Mucosa of rectum (tissue), 2 donors: ENCODE results near the gene MIF4GD.

Experiments used
- H3K27ac ChIP-seq, 2 donors: one replicate each; pipeline ENCODE4 v1.7.0; 2013; ENCODE audit warnings: inconsistent platforms in 2 of 2, low read depth in 2 of 2, low read length in 2 of 2
- H3K27me3 ChIP-seq, 2 donors: one replicate each; pipeline ENCODE4 v1.7.0; 2013; ENCODE audit warnings: low read length in 2 of 2; ENCODE audit not compliant: control insufficient read depth in 2 of 2, insufficient read depth in 2 of 2
- H3K36me3 ChIP-seq, 2 donors: one replicate each; pipeline ENCODE4 v1.7.0; 2013; ENCODE audit warnings: low read length in 2 of 2; ENCODE audit not compliant: control insufficient read depth in 2 of 2, insufficient read depth in 2 of 2
- H3K4me1 ChIP-seq, 2 donors: one replicate each; pipeline ENCODE4 v1.7.0; 2013; ENCODE audit warnings: low read length in 2 of 2, mild to moderate bottlenecking in 1 of 2; ENCODE audit not compliant: control insufficient read depth in 2 of 2, insufficient read depth in 2 of 2
- H3K4me3 ChIP-seq, 2 donors: one replicate each; pipeline ENCODE4 v1.7.0; 2013; ENCODE audit warnings: low read length in 2 of 2
- H3K9ac ChIP-seq, 2 donors: one replicate each; pipeline ENCODE4 v1.7.0; 2013; ENCODE audit warnings: low read length in 2 of 2, low read depth in 1 of 2, mild to moderate bottlenecking in 1 of 2
- H3K9me3 ChIP-seq, 2 donors: one replicate each; pipeline ENCODE4 v1.7.0; 2013; ENCODE audit warnings: low read length in 2 of 2; ENCODE audit not compliant: control insufficient read depth in 2 of 2
- donor health status: healthy.
- donor health status: Normal muscosa, but diverticular disease.

The MIF4GD gene

GRCh38 chr17:75237100-75238014 is 33.7 kb downstream of the MIF4GD start:
- Histone ChIP-seq H3K4me3 (no peak overlapping the region), H3K9me3 (no peaks in the 10 kb centered on the region), H3K9ac (no peak overlapping the region), H3K27ac (no peak overlapping the region), H3K4me1 (no peaks in the 10 kb centered on the region), H3K36me3 (peaks cover 79 to 81% of the 10 kb centered on the region in 2 donors), H3K27me3 (no peaks in the 10 kb centered on the region)

GRCh38 chr17:75232786-75233185 is 38.2 kb downstream of the MIF4GD start:
- Histone ChIP-seq H3K4me1 (peaks cover 0 to 3% of the 10 kb centered on the region in 2 donors), H3K9ac (no peak overlapping the region), H3K36me3 (peaks cover 74 to 75% of the 10 kb centered on the region in 2 donors), H3K27me3 (no peaks in the 10 kb centered on the region), H3K4me3 (no peak overlapping the region), H3K27ac (no peak overlapping the region), H3K9me3 (no peaks in the 10 kb centered on the region)

DNA sequence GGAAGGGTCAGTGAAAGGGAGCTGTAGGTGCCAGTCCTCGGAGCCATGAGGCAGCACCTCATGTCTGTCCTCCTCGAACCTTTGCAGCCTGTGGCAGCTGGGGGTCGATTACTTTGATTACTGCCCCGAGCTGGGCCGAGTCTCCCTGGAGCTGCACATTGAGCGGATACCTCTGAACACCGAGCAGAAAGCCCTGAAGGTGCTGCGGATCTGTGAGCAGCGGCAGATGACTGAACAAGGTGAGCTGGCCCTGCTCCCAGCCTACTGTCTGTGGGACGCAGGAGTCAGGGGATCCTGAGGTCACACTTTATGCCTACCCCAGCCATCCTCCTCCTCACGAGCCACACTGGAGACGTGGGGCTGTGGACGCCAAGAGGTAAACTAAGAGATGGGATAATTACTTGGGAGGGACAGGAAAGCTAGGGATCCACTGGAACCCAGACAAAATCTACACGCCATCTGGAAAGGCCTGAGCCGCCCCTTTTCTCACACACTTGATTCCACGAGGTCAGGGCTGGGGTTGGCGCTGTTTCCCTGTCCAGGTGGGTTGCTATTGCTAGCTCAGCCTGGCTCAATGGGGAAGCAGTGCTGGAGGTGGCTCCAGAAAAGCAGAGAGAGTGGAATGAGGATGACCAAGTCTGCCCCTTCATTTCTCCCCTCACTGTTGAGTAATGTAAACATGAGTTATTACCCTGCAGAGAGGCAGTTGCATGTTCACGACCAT is 39.1 kb downstream of the MIF4GD start:
- Histone ChIP-seq H3K36me3 (peaks cover 67 to 72% of the 10 kb centered on the region in 2 donors), H3K4me1 (peaks cover 0 to 3% of the 10 kb centered on the region in 2 donors), H3K27me3 (no peaks in the 10 kb centered on the region), H3K9me3 (no peaks in the 10 kb centered on the region), H3K4me3 (no peak overlapping the region), H3K27ac (no peak overlapping the region), H3K9ac (no peak overlapping the region)

DNA sequence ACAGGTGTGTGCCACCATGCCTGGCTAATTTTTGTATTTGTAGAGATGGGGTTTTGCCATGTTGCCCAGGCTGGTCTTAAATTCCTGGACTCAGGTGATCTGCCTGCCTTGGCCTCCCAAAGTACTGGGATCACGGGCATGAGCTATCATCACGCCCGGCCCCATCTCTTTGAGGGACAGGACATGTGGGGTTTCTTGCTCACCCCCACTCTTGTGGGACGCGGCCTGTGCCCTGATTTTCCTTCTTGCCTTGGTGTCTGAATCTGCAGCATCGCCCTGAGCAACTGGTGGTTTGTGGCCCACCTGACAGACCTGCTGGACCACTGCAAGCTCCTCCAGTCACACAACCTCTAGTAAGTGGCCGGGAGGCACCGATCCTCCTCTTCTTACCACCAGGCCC is 40.0 kb downstream of the MIF4GD start:
- Histone ChIP-seq H3K36me3 (peaks cover 65 to 72% of the 10 kb centered on the region in 2 donors), H3K27me3 (no peaks in the 10 kb centered on the region)

DNA sequence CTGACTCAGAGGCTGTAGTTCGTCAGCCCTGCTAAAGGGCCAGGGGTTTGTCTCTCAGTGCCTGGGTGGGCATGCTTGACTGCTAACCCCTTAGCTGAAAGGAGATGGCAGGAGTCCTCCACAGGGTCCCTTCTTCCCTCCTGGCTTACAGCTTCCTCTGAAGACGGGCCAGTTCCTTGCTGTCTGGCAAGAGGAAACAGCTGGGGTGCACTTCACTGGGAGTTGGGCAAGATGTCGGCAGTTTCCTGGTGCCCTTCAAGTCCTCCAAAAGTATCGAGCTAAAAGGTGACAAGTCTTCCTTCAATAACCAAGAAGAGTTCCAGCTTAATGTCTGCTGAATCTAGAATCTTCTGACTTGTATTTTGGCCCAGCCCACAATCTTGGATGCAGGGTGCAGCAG is 42.2 kb downstream of the MIF4GD start:
- H3K27me3 ChIP-seq: no peaks in the 10 kb centered on the region
- H3K4me1 ChIP-seq: peaks cover 0 to 3% of the 10 kb centered on the region in 2 donors
- H3K9me3 ChIP-seq: no peaks in the 10 kb centered on the region
- H3K27ac ChIP-seq: peak overlapping the region; percentile 20 to 52
- peaks cover 60 to 68% of the 10 kb centered on the region in 2 donors for H3K36me3 ChIP-seq
- no peak overlapping the region for H3K9ac ChIP-seq
- H3K4me3 ChIP-seq: no peak overlapping the region

More for the DNA sequence above, 40.0 kb downstream of the MIF4GD start:
- Histone ChIP-seq H3K9ac (no peak overlapping the region), H3K9me3 (no peaks in the 10 kb centered on the region), H3K27ac (no peak overlapping the region), H3K4me1 (peaks cover 0 to 3% of the 10 kb centered on the region in 2 donors), H3K4me3 (no peak overlapping the region)

- Histone ChIP-seq H3K9me3 (no peaks in the 10 kb centered on the region), H3K27me3 (no peaks in the 10 kb centered on the region), H3K27ac (peak overlapping the region in 1 of 2 donors; percentile 52), H3K4me3 (no peak overlapping the region), H3K4me1 (peaks cover 0 to 3% of the 10 kb centered on the region in 2 donors), H3K36me3 (peaks cover 60 to 68% of the 10 kb centered on the region in 2 donors), H3K9ac (no peak overlapping the region)
Observed at GRCh38 chr17:75228305-75228704, 42.7 kb downstream of the MIF4GD start.

GRCh38 chr17:75227729-75228128 is 43.3 kb downstream of the MIF4GD start:
- peaks cover 59 to 68% of the 10 kb centered on the region in 2 donors for H3K36me3 ChIP-seq
- H3K9me3 ChIP-seq: no peaks in the 10 kb centered on the region
- no peak overlapping the region for H3K4me3 ChIP-seq
- H3K27ac ChIP-seq: peak overlapping the region in 1 of 2 donors; percentile 4
- no peak overlapping the region for H3K9ac ChIP-seq
- no peaks in the 10 kb centered on the region for H3K27me3 ChIP-seq
- peaks cover 0 to 3% of the 10 kb centered on the region in 2 donors for H3K4me1 ChIP-seq

DNA sequence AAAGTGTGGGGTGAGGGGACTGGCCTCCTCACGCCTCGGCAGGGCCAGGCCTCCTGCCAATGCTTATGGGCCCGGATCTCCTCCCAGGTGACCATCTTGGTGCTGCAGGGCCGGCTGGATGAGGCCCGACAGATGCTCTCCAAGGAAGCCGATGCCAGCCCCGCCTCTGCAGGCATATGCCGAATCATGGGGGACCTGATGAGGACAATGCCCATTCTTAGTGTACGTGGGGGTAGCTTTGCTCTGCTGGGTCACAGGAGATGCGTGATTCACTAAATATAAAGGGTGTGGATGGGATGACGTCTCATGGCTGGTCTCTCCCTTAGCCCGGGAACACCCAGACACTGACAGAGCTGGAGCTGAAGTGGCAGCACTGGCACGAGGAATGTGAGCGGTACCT is 46.0 kb downstream of the MIF4GD start:
- H3K9me3 ChIP-seq: no peaks in the 10 kb centered on the region
- peaks cover 0 to 3% of the 10 kb centered on the region in 2 donors for H3K4me1 ChIP-seq
- no peaks in the 10 kb centered on the region for H3K27me3 ChIP-seq
- H3K27ac ChIP-seq: no peak overlapping the region
- no peak overlapping the region for H3K4me3 ChIP-seq
- peaks cover 44 to 57% of the 10 kb centered on the region in 2 donors for H3K36me3 ChIP-seq
- H3K9ac ChIP-seq: no peak overlapping the region

DNA sequence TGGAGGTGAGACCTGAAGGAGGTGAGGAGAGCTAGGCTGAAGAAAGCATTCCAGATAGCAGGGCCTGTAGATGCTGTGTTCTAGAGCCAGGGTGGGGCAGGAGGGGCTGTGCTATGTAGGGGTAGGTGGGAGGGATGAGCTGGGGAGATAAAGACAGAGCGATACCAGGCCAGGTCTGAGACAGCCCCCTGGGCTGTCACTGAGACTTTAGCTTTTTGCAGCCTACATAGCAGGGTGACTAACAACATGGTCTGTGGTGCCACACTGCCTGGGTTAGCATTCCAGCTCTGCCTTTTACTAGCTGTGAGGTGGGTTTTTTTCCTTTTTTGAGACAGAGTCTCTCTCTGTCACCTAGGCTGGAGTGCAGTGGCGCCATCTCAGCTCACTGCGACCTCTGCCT is 51.2 kb downstream of the MIF4GD start:
- Histone ChIP-seq H3K27me3 (no peaks in the 10 kb centered on the region), H3K9ac (no peak overlapping the region), H3K36me3 (peaks cover 43% of the 10 kb centered on the region in 2 donors), H3K9me3 (no peaks in the 10 kb centered on the region), H3K4me3 (no peak overlapping the region), H3K4me1 (no peaks in the 10 kb centered on the region), H3K27ac (no peak overlapping the region)

GRCh38 chr17:75218131-75218530 is 52.9 kb downstream of the MIF4GD start:
- H3K4me3 ChIP-seq: no peak overlapping the region
- no peaks in the 10 kb centered on the region for H3K4me1 ChIP-seq
- H3K27ac ChIP-seq: no peak overlapping the region
- peaks cover 50 to 51% of the 10 kb centered on the region in 2 donors for H3K36me3 ChIP-seq
- no peaks in the 10 kb centered on the region for H3K27me3 ChIP-seq
- no peak overlapping the region for H3K9ac ChIP-seq
- H3K9me3 ChIP-seq: no peaks in the 10 kb centered on the region
